Endothelial cell (in vitro differentiated cells): ENCODE results near the gene FANCC. TPM values are rescaled to one million over a fixed set of nuclear protein-coding genes. Genes with fewer than 3 reads are reported as not detected.

Source experiments
- DNase-seq: peaks from one replicate; pipeline ENCODE4 v3.0.0; 2021; ENCODE audit warnings: low spot score
- H3K27ac Mint-ChIP-seq: one replicate; pipeline ENCODE4 v1.8.0; 2021; ENCODE audit warnings: mixed read lengths, inconsistent platforms; ENCODE audit not compliant: unreplicated experiment
- H3K27me3 Mint-ChIP-seq: one replicate; pipeline ENCODE4 v1.8.0; 2021; ENCODE audit warnings: mild to moderate bottlenecking, moderate library complexity, mixed read lengths, inconsistent platforms; ENCODE audit not compliant: unreplicated experiment
- H3K36me3 Mint-ChIP-seq: one replicate; pipeline ENCODE4 v1.8.0; 2021; ENCODE audit warnings: mild to moderate bottlenecking, low read depth, mixed read lengths, inconsistent platforms; ENCODE audit not compliant: unreplicated experiment
- H3K4me1 Mint-ChIP-seq: one replicate; pipeline ENCODE4 v1.8.0; 2021; ENCODE audit warnings: mild to moderate bottlenecking, mixed read lengths, inconsistent platforms; ENCODE audit not compliant: unreplicated experiment
- H3K4me3 Mint-ChIP-seq: one replicate; pipeline ENCODE4 v1.8.0; 2021; ENCODE audit warnings: mild to moderate bottlenecking, mixed read lengths, inconsistent platforms; ENCODE audit not compliant: unreplicated experiment
- H3K9me3 Mint-ChIP-seq: one replicate; pipeline ENCODE4 v1.8.0; 2021; ENCODE audit warnings: mixed read lengths, inconsistent platforms; ENCODE audit not compliant: unreplicated experiment
- CTCF ChIP-seq: fragments of 200-600 bp; sonication (generic); IDR thresholded peaks from one replicate; pipeline ENCODE4 v1.5.0; 2021; ENCODE audit warnings: antibody characterized with exemption; ENCODE audit not compliant: unreplicated experiment
- total RNA-seq: library from RNA; stranded (reverse); fragmentation: NEBNext Ultra II Directional; extraction: Animal tissue kit (Norgen Biotek cat#: 25700); gene quantifications from one replicate; pipeline ENCODE4 v1.2.1, GENCODE V29; 2021; ENCODE audit not compliant: unreplicated experiment

Gene FANCC
- total RNA-seq, 1 donor from 2014 or later = 16.7 TPM

DNA sequence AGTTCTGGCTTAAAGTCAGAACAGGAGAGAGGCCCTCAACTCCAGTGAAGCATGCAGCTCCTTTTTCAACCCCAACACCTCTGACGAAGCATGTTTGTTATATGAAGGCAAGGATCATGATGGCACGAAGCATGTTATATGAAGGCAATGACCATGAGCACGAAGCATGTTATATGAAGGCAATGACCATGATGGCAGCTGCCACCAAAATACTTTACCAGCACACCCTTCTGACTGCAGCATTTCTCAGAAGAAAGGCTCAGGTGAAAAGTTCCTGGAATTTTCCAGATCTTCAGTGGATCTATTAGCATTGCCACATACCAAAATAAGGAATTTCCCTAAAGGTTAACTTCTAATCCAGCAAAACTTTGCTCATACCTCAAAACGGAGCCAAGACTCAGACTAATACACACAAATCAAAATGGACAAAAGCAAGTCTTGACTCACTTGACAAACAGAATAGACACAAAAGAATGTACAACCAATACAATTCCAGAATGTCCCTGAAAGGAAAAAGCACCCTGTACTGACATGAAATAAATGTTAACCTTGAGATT is 217.4 kb downstream of the FANCC start:
- H3K9me3 Mint-ChIP-seq = no peaks in the 10 kb centered on the region
- no peak for DNase-seq
- H3K36me3 Mint-ChIP-seq = peaks cover 6% of the 10 kb centered on the region
- no peak for TF ChIP-seq CTCF
- no peak overlapping the region for H3K27ac Mint-ChIP-seq
- no peaks in the 10 kb centered on the region for H3K27me3 Mint-ChIP-seq
- no peak overlapping the region for H3K4me3 Mint-ChIP-seq
- H3K4me1 Mint-ChIP-seq = peaks cover 2% of the 10 kb centered on the region

DNA sequence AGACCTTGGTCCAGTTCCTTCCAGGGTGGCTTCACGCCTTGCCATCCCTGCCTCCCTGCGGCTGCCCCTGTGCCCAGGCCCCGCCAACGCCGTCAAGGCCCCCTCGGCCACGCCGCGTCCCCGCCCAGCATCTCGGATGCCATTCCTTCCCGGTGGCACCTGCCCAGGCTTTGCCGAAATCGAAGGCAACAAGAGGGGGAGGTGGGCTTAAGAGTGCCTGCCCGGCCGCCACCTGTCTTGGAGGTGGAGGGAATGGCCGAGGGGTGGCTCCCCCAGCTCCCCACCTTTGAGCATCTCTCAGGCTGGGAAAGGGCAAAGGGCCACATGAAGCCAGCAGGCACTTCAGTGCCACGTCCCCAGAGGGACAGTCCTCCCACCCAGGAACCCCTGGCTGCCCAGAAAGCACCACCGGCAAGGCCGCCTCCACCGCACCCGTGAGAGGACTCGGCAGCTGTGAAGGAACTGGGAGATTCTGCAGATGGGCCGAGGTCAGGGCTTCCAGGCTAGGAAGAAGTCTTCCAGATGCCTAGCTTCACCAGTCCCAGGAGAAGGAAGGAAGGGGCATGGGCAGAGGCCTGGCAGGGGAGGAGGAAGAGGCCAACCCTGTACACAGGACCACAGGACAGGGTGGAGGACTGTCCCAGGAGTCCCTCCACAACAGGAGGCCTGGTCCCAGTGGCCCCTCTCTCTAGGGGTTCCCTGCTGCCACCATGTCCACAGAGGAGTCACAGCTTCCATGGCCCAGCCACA is 218.0 kb downstream of the FANCC start:
- Mint-ChIP-seq H3K36me3 (peaks cover 6% of the 10 kb centered on the region), H3K4me1 (peaks cover 9% of the 10 kb centered on the region), H3K4me3 (no peak overlapping the region), H3K27ac (no peak overlapping the region), H3K27me3 (peaks cover 2% of the 10 kb centered on the region), H3K9me3 (no peaks in the 10 kb centered on the region)
- DNase-seq = no peak
- no peak for TF ChIP-seq CTCF

GRCh38 chr9:95098391-95098921 is 219.1 kb downstream of the FANCC start:
- H3K9me3 Mint-ChIP-seq = no peaks in the 10 kb centered on the region
- no peak overlapping the region for H3K27ac Mint-ChIP-seq
- H3K4me1 Mint-ChIP-seq = peaks cover 19% of the 10 kb centered on the region
- DNase-seq = no peak
- TF ChIP-seq CTCF = no peak
- peaks cover 6% of the 10 kb centered on the region for H3K36me3 Mint-ChIP-seq
- H3K4me3 Mint-ChIP-seq = no peak overlapping the region
- H3K27me3 Mint-ChIP-seq = peaks cover 2% of the 10 kb centered on the region

GRCh38 chr9:95097279-95097678 is 220.2 kb downstream of the FANCC start:
- peaks cover 30% of the 10 kb centered on the region for H3K4me1 Mint-ChIP-seq
- DNase-seq = no peak
- no peak overlapping the region for H3K4me3 Mint-ChIP-seq
- peaks cover 6% of the 10 kb centered on the region for H3K36me3 Mint-ChIP-seq
- H3K27me3 Mint-ChIP-seq = peaks cover 5% of the 10 kb centered on the region
- H3K27ac Mint-ChIP-seq = no peak overlapping the region
- no peak for TF ChIP-seq CTCF
- H3K9me3 Mint-ChIP-seq = no peaks in the 10 kb centered on the region

DNA sequence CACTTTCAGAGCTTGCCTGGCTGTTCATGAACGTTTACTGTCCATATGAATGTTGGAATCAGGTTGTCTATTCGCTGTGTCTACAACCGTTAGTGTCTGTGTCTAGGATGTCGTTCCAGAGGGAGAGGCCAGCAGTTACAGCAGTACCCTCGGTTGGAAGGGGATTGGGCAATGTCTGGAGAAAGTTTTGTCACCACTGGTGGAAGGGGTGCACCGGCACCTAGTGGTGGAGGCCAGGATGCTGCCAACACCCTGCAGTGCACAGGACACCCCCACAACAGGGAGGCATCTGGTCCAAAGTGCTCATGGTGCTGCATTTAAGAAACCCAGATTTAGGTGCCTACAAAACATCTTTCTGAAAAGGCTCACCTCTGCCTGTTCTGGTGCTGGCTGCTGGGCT is 220.7 kb downstream of the FANCC start:
- DNase-seq = no peak
- Mint-ChIP-seq H3K27ac (no peak overlapping the region), H3K36me3 (peaks cover 6% of the 10 kb centered on the region), H3K27me3 (peaks cover 5% of the 10 kb centered on the region), H3K4me1 (peaks cover 30% of the 10 kb centered on the region), H3K9me3 (no peaks in the 10 kb centered on the region), H3K4me3 (no peak overlapping the region)
- no peak for TF ChIP-seq CTCF
